B cell (primary cell): ENCODE results near the gene IGFL2.

Experiments used
- EZH2 ChIP-seq: IDR thresholded peaks from 2 replicates; pipeline ENCODE4 v1.6.1; 2012; ENCODE audit warnings: borderline replicate concordance, low read depth, mild to moderate bottlenecking, moderate library complexity, low read length; ENCODE audit not compliant: insufficient read depth, poor library complexity, severe bottlenecking
- TF ChIP-seq, protein P1 (sequence below): fragments of 200-600 bp; IDR thresholded peaks from one replicate; pipeline ENCODE4 v1.8.0; 2022; ENCODE audit warnings: antibody characterized with exemption, mild to moderate bottlenecking

DNA sequence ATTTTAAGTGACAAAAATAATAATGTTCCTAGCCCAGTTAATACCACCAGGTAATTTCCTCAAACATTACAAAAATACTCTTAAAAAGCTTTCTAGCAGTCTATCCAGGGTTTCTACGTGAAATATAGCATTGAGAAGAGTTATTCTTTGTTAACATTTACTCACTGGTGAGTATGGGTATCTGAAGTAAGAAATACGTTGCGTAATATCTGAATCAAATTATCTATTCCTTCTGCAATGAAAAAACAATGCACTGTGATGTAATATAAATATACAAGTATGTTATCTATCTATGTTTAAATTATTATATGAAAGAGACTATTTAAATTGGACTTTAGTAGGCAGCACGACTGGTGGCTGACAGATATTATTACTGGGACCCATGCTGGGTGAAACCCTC is 5.7 kb upstream of the IGFL2 start:
- TF ChIP-seq, protein P1, sequence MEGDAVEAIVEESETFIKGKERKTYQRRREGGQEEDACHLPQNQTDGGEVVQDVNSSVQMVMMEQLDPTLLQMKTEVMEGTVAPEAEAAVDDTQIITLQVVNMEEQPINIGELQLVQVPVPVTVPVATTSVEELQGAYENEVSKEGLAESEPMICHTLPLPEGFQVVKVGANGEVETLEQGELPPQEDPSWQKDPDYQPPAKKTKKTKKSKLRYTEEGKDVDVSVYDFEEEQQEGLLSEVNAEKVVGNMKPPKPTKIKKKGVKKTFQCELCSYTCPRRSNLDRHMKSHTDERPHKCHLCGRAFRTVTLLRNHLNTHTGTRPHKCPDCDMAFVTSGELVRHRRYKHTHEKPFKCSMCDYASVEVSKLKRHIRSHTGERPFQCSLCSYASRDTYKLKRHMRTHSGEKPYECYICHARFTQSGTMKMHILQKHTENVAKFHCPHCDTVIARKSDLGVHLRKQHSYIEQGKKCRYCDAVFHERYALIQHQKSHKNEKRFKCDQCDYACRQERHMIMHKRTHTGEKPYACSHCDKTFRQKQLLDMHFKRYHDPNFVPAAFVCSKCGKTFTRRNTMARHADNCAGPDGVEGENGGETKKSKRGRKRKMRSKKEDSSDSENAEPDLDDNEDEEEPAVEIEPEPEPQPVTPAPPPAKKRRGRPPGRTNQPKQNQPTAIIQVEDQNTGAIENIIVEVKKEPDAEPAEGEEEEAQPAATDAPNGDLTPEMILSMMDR = no peak
- no peak for TF ChIP-seq EZH2
